ENCODE results near the gene TTLL6. TPM values are rescaled to one million over a fixed set of nuclear protein-coding genes. Genes with fewer than 3 reads are reported as not detected.

Gene TTLL6
- total and polyA plus RNA-seq, 9 of the 15 experiments (the other 6 are each of a cell fraction or from before 2014, with no cell fraction given): 0.05 TPM; not detected in 8

DNA sequence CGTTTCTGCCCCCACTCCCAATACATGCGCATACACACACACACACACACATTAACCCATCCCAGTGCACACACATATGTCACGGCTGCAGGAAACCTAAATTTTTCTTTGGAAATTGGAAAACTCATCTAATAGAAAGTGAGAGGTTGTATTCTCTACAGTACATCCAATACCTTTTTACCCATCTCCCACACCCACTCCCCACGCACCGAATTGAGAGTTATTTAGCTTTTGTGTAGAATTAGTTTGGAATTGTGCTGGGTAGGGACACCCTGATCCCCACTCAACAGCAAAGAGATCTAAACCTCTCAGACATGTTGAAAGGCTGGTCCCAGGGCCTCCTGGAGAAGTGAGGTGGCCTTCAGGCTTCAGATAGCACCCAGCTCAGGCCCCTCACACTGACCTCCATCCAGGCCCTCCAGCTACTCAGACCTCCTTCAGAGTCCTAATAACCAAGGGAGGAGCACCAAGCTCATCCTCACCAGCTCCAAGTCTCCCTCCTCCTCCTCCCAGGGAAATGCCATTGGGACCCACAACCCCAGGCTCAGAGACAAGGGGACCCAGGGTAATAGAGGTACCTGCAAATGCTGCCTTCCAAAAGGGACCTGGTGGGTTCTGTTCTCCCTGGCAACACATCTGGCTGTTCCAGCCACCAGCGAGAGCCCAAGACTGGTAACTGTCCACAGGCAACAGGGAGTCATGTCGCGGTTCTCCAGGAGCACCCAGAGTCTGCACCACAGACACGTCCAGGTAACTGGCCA is 89.4 kb downstream of the TTLL6 start:
- H3K27me3 ChIP-seq (ENCODE audit: control insufficient read depth in 2 of 2, insufficient read depth in 2 of 2, low read length in 2 of 2): peaks cover 70 to 78% of the 10 kb centered on the region in 2 experiments
- peaks cover 0 to 20% of the 10 kb centered on the region in 2 experiments; a peak in 2 of 5 replicates for H3K4me1 ChIP-seq (replicated peaks in 1 of 2; ENCODE audit: control insufficient read depth in 2 of 2, insufficient read depth in 2 of 2, low read length in 2 of 2)
- H3K4me3 ChIP-seq: no peak overlapping the region
- 22% methylated on average over 9 of the region's 9 CpGs for WGBS (ENCODE audit: insufficient coverage, low coverage, missing lambda C conversion rate)
- no peak for DNase-seq (ENCODE audit: extremely low read depth in 1 of 4, low spot score in 3 of 4)
- ChIA-PET CTCF (ENCODE audit: low intra/inter-chr PET ratio) (no interaction called here), POLR2A (interaction anchor here (0.6 to 1.4 kb wide), 3 partner anchors 21 to 377 kb away, joined by 3 to 4 read pairs (median 4); no protein-coding TSS in a partner anchor)
- no peaks in the 10 kb centered on the region for H3K9me1 ChIP-seq (ENCODE audit: control insufficient read depth, insufficient read depth, low read length)
- H3K36me3 ChIP-seq (ENCODE audit: control insufficient read depth, insufficient read depth, low read length): no peaks in the 10 kb centered on the region
- in situ Hi-C loops (cut with MboI): no loop called here
- TF ChIP-seq ZNF263 (CRISPR knock-in tag; IDR thresholded peaks at IDR 0.05; ENCODE audit: borderline replicate concordance): peak; percentile 54; the same call in 1 of the 2 replicates
- TF ChIP-seq ZZZ3 (IDR thresholded peaks at IDR 0.05): no peak
- TF ChIP-seq, protein P1, sequence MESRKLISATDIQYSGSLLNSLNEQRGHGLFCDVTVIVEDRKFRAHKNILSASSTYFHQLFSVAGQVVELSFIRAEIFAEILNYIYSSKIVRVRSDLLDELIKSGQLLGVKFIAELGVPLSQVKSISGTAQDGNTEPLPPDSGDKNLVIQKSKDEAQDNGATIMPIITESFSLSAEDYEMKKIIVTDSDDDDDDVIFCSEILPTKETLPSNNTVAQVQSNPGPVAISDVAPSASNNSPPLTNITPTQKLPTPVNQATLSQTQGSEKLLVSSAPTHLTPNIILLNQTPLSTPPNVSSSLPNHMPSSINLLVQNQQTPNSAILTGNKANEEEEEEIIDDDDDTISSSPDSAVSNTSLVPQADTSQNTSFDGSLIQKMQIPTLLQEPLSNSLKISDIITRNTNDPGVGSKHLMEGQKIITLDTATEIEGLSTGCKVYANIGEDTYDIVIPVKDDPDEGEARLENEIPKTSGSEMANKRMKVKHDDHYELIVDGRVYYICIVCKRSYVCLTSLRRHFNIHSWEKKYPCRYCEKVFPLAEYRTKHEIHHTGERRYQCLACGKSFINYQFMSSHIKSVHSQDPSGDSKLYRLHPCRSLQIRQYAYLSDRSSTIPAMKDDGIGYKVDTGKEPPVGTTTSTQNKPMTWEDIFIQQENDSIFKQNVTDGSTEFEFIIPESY (CRISPR knock-in tag; IDR thresholded peaks at IDR 0.05): no peak
- TF ChIP-seq RAD21 (CRISPR knock-in tag; conservative IDR thresholded peaks at IDR 0.05 in 1 of 2, IDR thresholded peaks at IDR 0.05 in 1 of 2): no peak
- H3K27ac ChIP-seq (ENCODE audit: extremely low read depth, low read depth, low read length): no peak overlapping the region
- intact Hi-C loops (cut with micrococcal nuclease): no loop called here
- FAIRE-seq: no peak
- ATAC-seq: no peak
- no peak overlapping the region for H3K9ac ChIP-seq (ENCODE audit: insufficient read depth in 1 of 2, low read depth in 2 of 2, low read length in 2 of 2)
- H4K20me1 ChIP-seq (replicated peaks; ENCODE audit: control insufficient read depth, insufficient read depth, low read length): no peaks in the 10 kb centered on the region; the same call in none of the 2 replicates
- BruUV-seq (replicated peaks): no TSS peak
- no peak overlapping the region for H3K4me2 ChIP-seq (ENCODE audit: insufficient read depth, low read length)
- H3K79me2 ChIP-seq (ENCODE audit: control insufficient read depth, insufficient read depth, low read length): no peaks in the 10 kb centered on the region
- H2AFZ ChIP-seq (ENCODE audit: low read depth, low read length): no peak overlapping the region
- H3K9me3 ChIP-seq (replicated peaks; ENCODE audit: control insufficient read depth, insufficient read depth, low read depth, low read length): no peaks in the 10 kb centered on the region
